Osteoblast (primary cell): ENCODE results near the gene GPR55. TPM values are rescaled to one million over a fixed set of nuclear protein-coding genes. Genes with fewer than 3 reads are reported as not detected.

Source experiments
- DNase-seq: peaks from one replicate; pipeline ENCODE4 v3.0.0; 2011; ENCODE audit warnings: low spot score, mixed read lengths; ENCODE audit not compliant: insufficient read length; ENCODE audit errors: missing footprints
- H2AFZ ChIP-seq: 2 replicates; pipeline ENCODE4 v1.6.0; 2011; ENCODE audit warnings: mild to moderate bottlenecking, low read length
- H3K27ac ChIP-seq: 2 replicates; pipeline ENCODE4 v1.5.1; 2011; ENCODE audit warnings: mild to moderate bottlenecking, low read depth, low read length, moderate library complexity
- H3K27me3 ChIP-seq: 2 replicates; pipeline ENCODE4 v1.6.0; 2012; ENCODE audit warnings: mild to moderate bottlenecking, control low read depth, inconsistent platforms, low read length, moderate library complexity; ENCODE audit not compliant: insufficient read depth
- H3K36me3 ChIP-seq: 2 replicates; pipeline ENCODE4 v1.5.1; 2011; ENCODE audit warnings: mild to moderate bottlenecking, low read length, control low read depth, moderate library complexity; ENCODE audit not compliant: insufficient read depth
- H3K4me1 ChIP-seq: 2 replicates; pipeline ENCODE4 v1.5.1; 2011; ENCODE audit warnings: mild to moderate bottlenecking, low read length, control low read depth, moderate library complexity; ENCODE audit not compliant: insufficient read depth
- H3K4me2 ChIP-seq: 2 replicates; pipeline ENCODE4 v1.6.0; 2011; ENCODE audit warnings: mild to moderate bottlenecking, low read length; ENCODE audit not compliant: insufficient read depth
- H3K4me3 ChIP-seq: fragments of 200-600 bp; sonication (generic); 3 replicates; pipeline ENCODE4 v1.5.1; 2012; ENCODE audit warnings: mild to moderate bottlenecking, low read length, inconsistent platforms; ENCODE audit not compliant: insufficient read depth
- H3K79me2 ChIP-seq: 2 replicates; pipeline ENCODE4 v1.6.0; 2012; ENCODE audit warnings: mild to moderate bottlenecking, low read length, control low read depth, inconsistent platforms; ENCODE audit not compliant: insufficient read depth
- H3K9me3 ChIP-seq: 2 replicates; pipeline ENCODE4 v1.5.1; 2011; ENCODE audit warnings: low read depth, low read length, control low read depth
- H4K20me1 ChIP-seq: 2 replicates; pipeline ENCODE4 v1.6.0; 2012; ENCODE audit warnings: mild to moderate bottlenecking, low read length, control low read depth; ENCODE audit not compliant: insufficient read depth
- total RNA-seq: library from RNA; depleted of rRNA; stranded (reverse); fragments of >200 nt; gene quantifications from 2 replicates; pipeline ENCODE4 v1.2.3, GENCODE V29; 2012
- TF ChIP-seq, protein P1 (sequence below): IDR thresholded peaks from 2 replicates; pipeline ENCODE4 v1.5.1; 2011; ENCODE audit warnings: mild to moderate bottlenecking, low read depth, low read length, moderate library complexity; ENCODE audit errors: extremely low read depth

Gene GPR55
- total RNA-seq, 1 donor = not detected

DNA sequence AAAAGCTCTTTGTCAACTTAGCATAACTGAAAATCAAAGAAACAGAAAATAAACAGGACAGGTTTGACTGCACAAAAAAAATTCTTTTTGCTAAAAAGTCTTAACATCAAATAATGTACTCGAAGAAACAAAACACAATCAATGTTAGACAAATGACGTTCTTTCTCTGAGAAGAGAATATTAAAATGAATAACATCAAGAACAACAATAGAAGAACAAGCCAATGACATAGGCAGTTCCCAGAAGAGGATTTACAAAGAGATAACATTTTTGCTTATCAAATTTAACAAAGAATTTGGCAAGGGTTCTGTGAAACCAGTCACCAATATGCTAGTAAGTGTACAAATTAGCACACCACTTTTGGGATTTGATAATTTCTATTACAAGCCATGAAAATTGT, 5.8 kb downstream of the GPR55 start:
- no peak overlapping the region for H3K4me3 ChIP-seq
- H3K36me3 ChIP-seq = no peaks in the 10 kb centered on the region
- no peaks in the 10 kb centered on the region for H3K4me1 ChIP-seq

GRCh38 chr2:230916218-230916617, 8.8 kb downstream of the GPR55 start:
- peaks cover 48% of the 10 kb centered on the region for H3K27me3 ChIP-seq
- no peak for DNase-seq
- H3K36me3 ChIP-seq = no peaks in the 10 kb centered on the region
- H3K4me3 ChIP-seq = no peak overlapping the region
- H3K4me2 ChIP-seq = no peak overlapping the region
- H2AFZ ChIP-seq = no peak overlapping the region
- H3K4me1 ChIP-seq = no peaks in the 10 kb centered on the region
- H3K79me2 ChIP-seq = no peaks in the 10 kb centered on the region
- TF ChIP-seq, protein P1, sequence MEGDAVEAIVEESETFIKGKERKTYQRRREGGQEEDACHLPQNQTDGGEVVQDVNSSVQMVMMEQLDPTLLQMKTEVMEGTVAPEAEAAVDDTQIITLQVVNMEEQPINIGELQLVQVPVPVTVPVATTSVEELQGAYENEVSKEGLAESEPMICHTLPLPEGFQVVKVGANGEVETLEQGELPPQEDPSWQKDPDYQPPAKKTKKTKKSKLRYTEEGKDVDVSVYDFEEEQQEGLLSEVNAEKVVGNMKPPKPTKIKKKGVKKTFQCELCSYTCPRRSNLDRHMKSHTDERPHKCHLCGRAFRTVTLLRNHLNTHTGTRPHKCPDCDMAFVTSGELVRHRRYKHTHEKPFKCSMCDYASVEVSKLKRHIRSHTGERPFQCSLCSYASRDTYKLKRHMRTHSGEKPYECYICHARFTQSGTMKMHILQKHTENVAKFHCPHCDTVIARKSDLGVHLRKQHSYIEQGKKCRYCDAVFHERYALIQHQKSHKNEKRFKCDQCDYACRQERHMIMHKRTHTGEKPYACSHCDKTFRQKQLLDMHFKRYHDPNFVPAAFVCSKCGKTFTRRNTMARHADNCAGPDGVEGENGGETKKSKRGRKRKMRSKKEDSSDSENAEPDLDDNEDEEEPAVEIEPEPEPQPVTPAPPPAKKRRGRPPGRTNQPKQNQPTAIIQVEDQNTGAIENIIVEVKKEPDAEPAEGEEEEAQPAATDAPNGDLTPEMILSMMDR = no peak
- no peaks in the 10 kb centered on the region for H3K9me3 ChIP-seq
- no peak overlapping the region for H3K27ac ChIP-seq
- no peaks in the 10 kb centered on the region for H4K20me1 ChIP-seq

More for the DNA sequence above, 5.8 kb downstream of the GPR55 start:
- Histone ChIP-seq H3K27ac (no peak overlapping the region), H3K79me2 (no peaks in the 10 kb centered on the region), H3K27me3 (peaks cover 58% of the 10 kb centered on the region), H2AFZ (no peak overlapping the region), H4K20me1 (no peaks in the 10 kb centered on the region), H3K4me2 (no peak overlapping the region), H3K9me3 (no peaks in the 10 kb centered on the region)
- DNase-seq = no peak
- TF ChIP-seq, protein P1 = no peak

DNA sequence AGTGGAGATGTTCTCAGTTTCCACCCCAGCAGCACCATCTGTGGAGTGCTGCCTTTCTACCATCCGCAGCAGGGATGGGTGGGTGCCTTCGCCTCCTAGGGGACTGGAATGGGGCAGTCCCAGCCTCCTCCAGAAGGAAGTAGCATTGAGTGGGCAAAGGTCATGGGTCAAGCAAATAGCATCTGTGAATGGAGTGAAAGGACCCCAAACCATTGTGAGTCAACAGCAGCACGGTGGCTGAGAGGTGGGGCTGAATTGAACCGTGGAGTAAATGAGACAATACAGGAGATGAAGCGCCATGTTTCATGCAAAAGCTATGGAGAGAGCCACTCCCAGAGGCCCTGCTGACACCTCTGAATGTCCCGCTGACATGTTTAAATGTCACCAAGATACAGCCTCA, 9.7 kb downstream of the GPR55 start:
- Histone ChIP-seq H3K27ac (no peak overlapping the region), H3K36me3 (no peaks in the 10 kb centered on the region), H3K27me3 (peaks cover 41% of the 10 kb centered on the region), H3K79me2 (no peaks in the 10 kb centered on the region), H3K4me1 (no peaks in the 10 kb centered on the region), H4K20me1 (no peaks in the 10 kb centered on the region), H3K9me3 (no peaks in the 10 kb centered on the region), H2AFZ (no peak overlapping the region), H3K4me2 (no peak overlapping the region), H3K4me3 (no peak overlapping the region)
- DNase-seq = no peak
- TF ChIP-seq, protein P1 = no peak

GRCh38 chr2:230914886-230915285, 10.2 kb downstream of the GPR55 start:
- no peak overlapping the region for H3K4me3 ChIP-seq
- no peak for DNase-seq
- no peak overlapping the region for H3K4me2 ChIP-seq
- no peak overlapping the region for H3K27ac ChIP-seq
- no peaks in the 10 kb centered on the region for H4K20me1 ChIP-seq
- no peaks in the 10 kb centered on the region for H3K9me3 ChIP-seq
- peaks cover 37% of the 10 kb centered on the region for H3K27me3 ChIP-seq
- TF ChIP-seq, protein P1 = no peak
- no peaks in the 10 kb centered on the region for H3K79me2 ChIP-seq
- no peak overlapping the region for H2AFZ ChIP-seq
- no peaks in the 10 kb centered on the region for H3K4me1 ChIP-seq
- no peaks in the 10 kb centered on the region for H3K36me3 ChIP-seq
